Upper lobe of left lung (tissue), 6 donors: ENCODE measurements around the gene PTPRD. TPM values are rescaled to one million over a fixed set of nuclear protein-coding genes. Genes with fewer than 3 reads are reported as not detected.

Experiments
- ATAC-seq, 2 donors: fragments of 200-7000 bp; cut with Tn5 transposase; one replicate each; pipeline ENCODE4 v1.9.1; 2022; ENCODE audit warnings: mild to moderate bottlenecking in 2 of 2, moderate library complexity in 2 of 2; ENCODE audit not compliant: low FRiP score in 2 of 2
- DNase-seq, 2 donors: peaks; one replicate each; pipeline ENCODE4 v3.0.0-alpha.2; 2019 to 2020
- H3K27ac ChIP-seq, 4 donors: fragments of 200-600 bp; sonication (generic); one replicate each; pipeline ENCODE4 v1.5.1; 2016 to 2019
- H3K27me3 ChIP-seq, 4 donors: fragments of 200-600 bp; sonication (generic); one replicate each; pipeline ENCODE4 v1.5.1; 2017 to 2019
- H3K36me3 ChIP-seq, 4 donors: fragments of 200-600 bp; sonication (generic); one replicate each; pipeline ENCODE4 v1.5.1; 2016 to 2019
- H3K4me1 ChIP-seq, 4 donors: fragments of 200-600 bp; sonication (generic); one replicate each; pipeline ENCODE4 v1.5.1; 2018 to 2019
- H3K4me3 ChIP-seq, 4 donors: fragments of 200-600 bp; sonication (generic); one replicate each; pipeline ENCODE4 v1.5.1; 2017 to 2019; ENCODE audit warnings: mild to moderate bottlenecking in 2 of 4, moderate library complexity in 1 of 4
- H3K9me3 ChIP-seq, 4 donors: fragments of 200-600 bp; sonication (generic); one replicate each; pipeline ENCODE4 v1.5.1; 2018 to 2019
- CTCF ChIP-seq, 6 experiments: fragments of 450-650 bp in 4 of 6; fragments of 200-600 bp in 2 of 6; sonication (generic) in 2 of 6; IDR thresholded peaks; one replicate each; pipeline ENCODE4 v1.5.1; 2016 to 2019; ENCODE audit warnings: antibody characterized with exemption in 6 of 6
- EP300 ChIP-seq, 4 donors: sonication (generic); formaldehyde crosslinking; IDR thresholded peaks; one replicate each; pipeline ENCODE4 v1.5.1; 2017; ENCODE audit warnings: antibody characterized with exemption in 4 of 4, control low read depth in 2 of 4
- POLR2A ChIP-seq, 4 donors: fragments of 450-650 bp; IDR thresholded peaks; one replicate each; pipeline ENCODE4 v1.5.1; 2016 to 2017; ENCODE audit warnings: antibody characterized with exemption in 4 of 4, mild to moderate bottlenecking in 2 of 4
- POLR2AphosphoS5 ChIP-seq, 2 donors: sonication (generic); formaldehyde crosslinking; IDR thresholded peaks; one replicate each; pipeline ENCODE4 v1.5.1; 2017; ENCODE audit warnings: antibody characterized with exemption in 2 of 2
- WGBS, 2 donors: methylation state at CpG; one replicate each; pipeline ENCODE4 v1.1.5; 2017 to 2018; 5-methylcytosine and 5-hydroxymethylcytosine counted together
- total RNA-seq, 6 donors: library from RNA; depleted of rRNA in 4 of 6; stranded (reverse); fragments of >200 nt in 4 of 6; gene quantifications; one replicate each; pipeline versions ENCODE4 v1.1.0 to v1.2.1, GENCODE V29; 2016 to 2021
- donor health status: DM: no; HTN: no; CAD: no; lungs with moderate emphysema.
- donor health status: DM: no; HTN: yes; CAD: no; lungs with severe emphysema.

PTPRD gene
- total RNA-seq, 6 donors from 2014 or later = 7.4 to 46.1 (median 14.5) TPM

- TF ChIP-seq CTCF (IDR thresholded peaks at IDR 0.05) (no peak), POLR2A (IDR thresholded peaks at IDR 0.05) (no peak), EP300 (IDR thresholded peaks at IDR 0.05) (no peak), POLR2AphosphoS5 (IDR thresholded peaks at IDR 0.05) (no peak)
- Histone ChIP-seq H3K36me3 (no peaks in the 10 kb centered on the region), H3K9me3 (peaks cover 0 to 5% (median 2%) of the 10 kb centered on the region in 4 donors), H3K4me3 (no peak overlapping the region), H3K4me1 (no peaks in the 10 kb centered on the region), H3K27me3 (no peaks in the 10 kb centered on the region), H3K27ac (no peak overlapping the region)
- no peak for ATAC-seq
- no peak for DNase-seq
Measured at GRCh38 chr9:8309258-8309657, 2303.5 kb downstream of the PTPRD start.

- DNase-seq (no peak), ATAC-seq (no peak)
- Histone ChIP-seq H3K4me1 (no peaks in the 10 kb centered on the region), H3K27ac (no peak overlapping the region), H3K36me3 (no peaks in the 10 kb centered on the region), H3K9me3 (peaks cover 0 to 5% (median 0%) of the 10 kb centered on the region in 4 donors), H3K4me3 (no peak overlapping the region), H3K27me3 (no peaks in the 10 kb centered on the region)
- 83 to 87% methylated on average over 2 of the region's 2 CpGs for WGBS, 2 donors
- no peak for TF ChIP-seq POLR2A (IDR thresholded peaks at IDR 0.05)
Measured at GRCh38 chr9:8304720-8305119, 2308.1 kb downstream of the PTPRD start.

- no peak for TF ChIP-seq CTCF (IDR thresholded peaks at IDR 0.05)
- no peak for TF ChIP-seq POLR2A (IDR thresholded peaks at IDR 0.05)
- no peak for TF ChIP-seq POLR2AphosphoS5 (IDR thresholded peaks at IDR 0.05)
- no peak for TF ChIP-seq EP300 (IDR thresholded peaks at IDR 0.05)
- Histone ChIP-seq H3K27me3 (no peaks in the 10 kb centered on the region), H3K4me3 (no peak overlapping the region), H3K36me3 (no peaks in the 10 kb centered on the region), H3K4me1 (no peaks in the 10 kb centered on the region), H3K27ac (no peak overlapping the region), H3K9me3 (no peaks in the 10 kb centered on the region)
- ATAC-seq = no peak
- 61 to 78% methylated on average over 3 of the region's 3 CpGs for WGBS, 2 donors
- no peak for DNase-seq
Measured at GRCh38 chr9:8301296-8301695, 2311.5 kb downstream of the PTPRD start.

DNA sequence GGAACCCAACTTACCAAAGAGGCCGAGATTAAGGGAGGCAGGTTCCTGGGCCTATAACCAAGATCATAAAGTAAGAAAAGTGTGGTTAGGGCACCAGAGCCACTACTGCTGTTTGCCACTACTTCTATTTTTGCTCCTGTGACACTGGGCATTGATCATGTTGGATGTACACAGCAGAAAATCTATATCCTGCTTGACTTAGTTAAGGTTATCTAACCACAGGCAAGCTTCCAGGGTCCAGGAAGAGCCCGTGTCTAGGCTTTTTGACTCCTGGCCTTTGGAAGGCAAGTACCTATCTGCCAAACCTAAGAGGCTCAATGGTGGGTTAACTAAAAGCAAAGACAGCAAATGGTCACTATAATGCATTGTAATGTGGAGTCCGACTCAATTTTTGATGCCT is 2315.8 kb downstream of the PTPRD start:
- H3K4me3 ChIP-seq = no peak overlapping the region
- H3K27me3 ChIP-seq = no peaks in the 10 kb centered on the region
- no peaks in the 10 kb centered on the region for H3K4me1 ChIP-seq
- no peak for DNase-seq
- H3K27ac ChIP-seq = no peak overlapping the region
- H3K9me3 ChIP-seq = no peaks in the 10 kb centered on the region
- WGBS, 2 donors = 90 to 93% methylated on average over 3 of the region's 3 CpGs
- no peak for ATAC-seq
- no peaks in the 10 kb centered on the region for H3K36me3 ChIP-seq
- TF ChIP-seq POLR2AphosphoS5 (IDR thresholded peaks at IDR 0.05) = no peak
- no peak for TF ChIP-seq EP300 (IDR thresholded peaks at IDR 0.05)
- TF ChIP-seq CTCF (IDR thresholded peaks at IDR 0.05) = no peak
- no peak for TF ChIP-seq POLR2A (IDR thresholded peaks at IDR 0.05)

DNA sequence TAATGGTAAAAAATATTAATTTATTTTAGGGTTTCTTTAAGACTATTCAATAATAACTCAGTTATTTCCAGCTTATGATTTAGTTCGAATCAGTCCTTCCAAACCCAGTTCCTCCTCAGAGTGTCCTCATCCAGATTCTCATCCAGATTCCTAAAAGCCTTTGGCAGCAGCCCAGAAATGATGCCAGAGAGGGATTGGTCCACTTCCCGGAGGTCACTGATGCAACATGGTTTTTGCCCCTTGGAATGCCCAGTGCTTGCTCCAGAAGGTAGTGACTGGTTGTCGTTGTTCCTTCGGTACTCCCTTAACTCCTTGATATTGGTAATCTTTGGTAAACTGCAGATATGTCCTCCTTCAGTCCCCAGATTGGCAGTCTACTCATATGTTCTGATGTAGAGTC is 2320.1 kb downstream of the PTPRD start:
- WGBS, 2 donors = 85 to 92% methylated on average over 4 of the region's 4 CpGs
- DNase-seq (no peak), ATAC-seq (no peak)

More for the DNA sequence above, 2320.1 kb downstream of the PTPRD start:
- no peaks in the 10 kb centered on the region for H3K4me1 ChIP-seq
- H3K27me3 ChIP-seq = no peaks in the 10 kb centered on the region
- H3K36me3 ChIP-seq = no peaks in the 10 kb centered on the region
- H3K9me3 ChIP-seq = no peaks in the 10 kb centered on the region
- H3K4me3 ChIP-seq = no peak overlapping the region
- TF ChIP-seq POLR2A (IDR thresholded peaks at IDR 0.05) (no peak), CTCF (IDR thresholded peaks at IDR 0.05) (no peak), POLR2AphosphoS5 (IDR thresholded peaks at IDR 0.05) (no peak), EP300 (IDR thresholded peaks at IDR 0.05) (no peak)
- no peak overlapping the region for H3K27ac ChIP-seq
